ENCODE data around the gene PLXDC1.

PLXDC1 gene

DNA sequence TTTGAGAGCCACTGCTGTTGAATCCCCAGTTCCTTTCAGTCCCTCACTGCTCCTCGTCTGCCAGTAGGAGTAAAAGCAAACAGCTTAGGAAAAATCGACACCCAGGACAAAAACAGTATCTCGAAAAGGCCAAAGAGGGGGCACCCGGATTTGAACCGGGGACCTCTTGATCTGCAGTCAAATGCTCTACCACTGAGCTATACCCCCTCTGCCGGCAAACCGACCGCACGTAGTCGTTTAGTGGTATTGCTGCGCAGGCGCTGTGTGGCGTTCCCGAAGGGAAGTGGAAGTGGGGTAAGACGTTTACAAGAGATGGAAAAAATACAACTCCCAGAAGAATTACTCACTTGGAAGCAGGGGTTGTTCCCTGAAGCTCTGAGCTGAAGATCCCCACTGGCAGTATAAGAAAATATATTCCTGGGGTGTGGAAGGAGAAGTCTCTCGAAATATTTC, 2.2 kb upstream of the PLXDC1 start:
- POLR2A ChIA-PET, result interaction anchor here (0.5 to 4.3 kb wide), 22 partner anchors 11 to 973 kb away, joined by 3 to 42 read pairs (median 4); partner anchors contain the start of genes CWC25, LASP1, RPL19 and RPL23
- no peaks in the 10 kb centered on the region for H3K36me3 ChIP-seq (ENCODE audit: control insufficient read depth in 2 of 2, insufficient read depth in 1 of 2, low read length in 2 of 2)
- H3K4me3 ChIP-seq (ENCODE audit: low read depth, low read length), result peak overlapping the region; percentile 62
- H3K9me3 ChIP-seq (ENCODE audit: control insufficient read depth, insufficient read depth, low read depth, low read length), result no peaks in the 10 kb centered on the region
- H3K4me1 ChIP-seq (ENCODE audit: control insufficient read depth, insufficient read depth, low read length), result peaks cover 3% of the 10 kb centered on the region
- H3K27ac ChIP-seq (ENCODE audit: extremely low read depth, low read depth, low read length), result peak overlapping the region; percentile 79
- CTCF ChIA-PET, result interaction anchor here (0.5 to 12.4 kb wide), 74 partner anchors 9 to 1533 kb away, joined by 3 to 266 read pairs (median 5); partner anchors contain the start of genes ARL5C, LASP1, PIP4K2B and PSMB3
- TF ChIP-seq ZNF221 (tag by site-specific recombination; IDR thresholded peaks at IDR 0.05; ENCODE audit: borderline replicate concordance), result 0 out of 2 replicates have a peak, but pooled peaks have one; percentile 49
- peak; percentile 58; the same call in 1 of the 2 replicates for TF ChIP-seq YY1 (tag by site-specific recombination; IDR thresholded peaks at IDR 0.05)
- no peak for TF ChIP-seq ZNF776 (tag by site-specific recombination; IDR thresholded peaks at IDR 0.05; ENCODE audit: borderline replicate concordance)
- no peak for TF ChIP-seq ZNF354C (tag by site-specific recombination; IDR thresholded peaks at IDR 0.05; ENCODE audit: borderline replicate concordance, low read depth)
- 0 out of 2 replicates have a peak, but pooled peaks have one; percentile 6 for TF ChIP-seq ZBTB1 (tag by site-specific recombination; IDR thresholded peaks at IDR 0.05)
- TF ChIP-seq KLF10 (tag by site-specific recombination; IDR thresholded peaks at IDR 0.05), result peak; percentile 54; the same call in 1 of the 2 replicates
- TF ChIP-seq IKZF3 (tag by site-specific recombination; IDR thresholded peaks at IDR 0.05), result peak; percentile 89
- TF ChIP-seq ZNF302 (tag by site-specific recombination; IDR thresholded peaks at IDR 0.05; ENCODE audit: low read depth), result no peak
- TF ChIP-seq ZNF76 (tag by site-specific recombination; IDR thresholded peaks at IDR 0.05; ENCODE audit: borderline replicate concordance, low read depth), result peak; percentile 37; the same call in 1 of the 2 replicates
- TF ChIP-seq ZNF146 (tag by site-specific recombination; IDR thresholded peaks at IDR 0.05), result peak; percentile 42; the same call in 1 of the 2 replicates
- peak; percentile 74; the same call in 1 of the 2 replicates for TF ChIP-seq ZNF184 (tag by site-specific recombination; IDR thresholded peaks at IDR 0.05)
- 0 out of 2 replicates have a peak, but pooled peaks have one; percentile 13 for TF ChIP-seq ZNF341 (tag by site-specific recombination; IDR thresholded peaks at IDR 0.05; ENCODE audit: low read depth)
- TF ChIP-seq, protein P1, sequence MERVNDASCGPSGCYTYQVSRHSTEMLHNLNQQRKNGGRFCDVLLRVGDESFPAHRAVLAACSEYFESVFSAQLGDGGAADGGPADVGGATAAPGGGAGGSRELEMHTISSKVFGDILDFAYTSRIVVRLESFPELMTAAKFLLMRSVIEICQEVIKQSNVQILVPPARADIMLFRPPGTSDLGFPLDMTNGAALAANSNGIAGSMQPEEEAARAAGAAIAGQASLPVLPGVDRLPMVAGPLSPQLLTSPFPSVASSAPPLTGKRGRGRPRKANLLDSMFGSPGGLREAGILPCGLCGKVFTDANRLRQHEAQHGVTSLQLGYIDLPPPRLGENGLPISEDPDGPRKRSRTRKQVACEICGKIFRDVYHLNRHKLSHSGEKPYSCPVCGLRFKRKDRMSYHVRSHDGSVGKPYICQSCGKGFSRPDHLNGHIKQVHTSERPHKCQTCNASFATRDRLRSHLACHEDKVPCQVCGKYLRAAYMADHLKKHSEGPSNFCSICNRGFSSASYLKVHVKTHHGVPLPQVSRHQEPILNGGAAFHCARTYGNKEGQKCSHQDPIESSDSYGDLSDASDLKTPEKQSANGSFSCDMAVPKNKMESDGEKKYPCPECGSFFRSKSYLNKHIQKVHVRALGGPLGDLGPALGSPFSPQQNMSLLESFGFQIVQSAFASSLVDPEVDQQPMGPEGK (tag by site-specific recombination; IDR thresholded peaks at IDR 0.05), result no peak
- no peak for TF ChIP-seq ZNF560 (tag by site-specific recombination; IDR thresholded peaks at IDR 0.05; ENCODE audit: borderline replicate concordance)
- TF ChIP-seq, protein P2, sequence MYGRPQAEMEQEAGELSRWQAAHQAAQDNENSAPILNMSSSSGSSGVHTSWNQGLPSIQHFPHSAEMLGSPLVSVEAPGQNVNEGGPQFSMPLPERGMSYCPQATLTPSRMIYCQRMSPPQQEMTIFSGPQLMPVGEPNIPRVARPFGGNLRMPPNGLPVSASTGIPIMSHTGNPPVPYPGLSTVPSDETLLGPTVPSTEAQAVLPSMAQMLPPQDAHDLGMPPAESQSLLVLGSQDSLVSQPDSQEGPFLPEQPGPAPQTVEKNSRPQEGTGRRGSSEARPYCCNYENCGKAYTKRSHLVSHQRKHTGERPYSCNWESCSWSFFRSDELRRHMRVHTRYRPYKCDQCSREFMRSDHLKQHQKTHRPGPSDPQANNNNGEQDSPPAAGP (tag by site-specific recombination; IDR thresholded peaks at IDR 0.05), result peak; percentile 66; the same call in 1 of the 2 replicates
- peak; percentile 54 for TF ChIP-seq KLF16 (tag by site-specific recombination; IDR thresholded peaks at IDR 0.05)
- no peak for TF ChIP-seq ZNF600 (tag by site-specific recombination; IDR thresholded peaks at IDR 0.05)
- TF ChIP-seq, protein P3, sequence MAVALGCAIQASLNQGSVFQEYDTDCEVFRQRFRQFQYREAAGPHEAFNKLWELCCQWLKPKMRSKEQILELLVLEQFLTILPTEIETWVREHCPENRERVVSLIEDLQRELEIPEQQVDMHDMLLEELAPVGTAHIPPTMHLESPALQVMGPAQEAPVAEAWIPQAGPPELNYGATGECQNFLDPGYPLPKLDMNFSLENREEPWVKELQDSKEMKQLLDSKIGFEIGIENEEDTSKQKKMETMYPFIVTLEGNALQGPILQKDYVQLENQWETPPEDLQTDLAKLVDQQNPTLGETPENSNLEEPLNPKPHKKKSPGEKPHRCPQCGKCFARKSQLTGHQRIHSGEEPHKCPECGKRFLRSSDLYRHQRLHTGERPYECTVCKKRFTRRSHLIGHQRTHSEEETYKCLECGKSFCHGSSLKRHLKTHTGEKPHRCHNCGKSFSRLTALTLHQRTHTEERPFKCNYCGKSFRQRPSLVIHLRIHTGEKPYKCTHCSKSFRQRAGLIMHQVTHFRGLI (tag by site-specific recombination; IDR thresholded peaks at IDR 0.05), result peak; percentile 41; the same call in 1 of the 2 replicates
- TF ChIP-seq ZNF768 (tag by site-specific recombination; IDR thresholded peaks at IDR 0.05), result 0 out of 2 replicates have a peak, but pooled peaks have one; percentile 35
- TF ChIP-seq ZNF391 (tag by site-specific recombination; IDR thresholded peaks at IDR 0.05; ENCODE audit: borderline replicate concordance, low read depth), result 0 out of 2 replicates have a peak, but pooled peaks have one; percentile 14
- TF ChIP-seq, protein P4, sequence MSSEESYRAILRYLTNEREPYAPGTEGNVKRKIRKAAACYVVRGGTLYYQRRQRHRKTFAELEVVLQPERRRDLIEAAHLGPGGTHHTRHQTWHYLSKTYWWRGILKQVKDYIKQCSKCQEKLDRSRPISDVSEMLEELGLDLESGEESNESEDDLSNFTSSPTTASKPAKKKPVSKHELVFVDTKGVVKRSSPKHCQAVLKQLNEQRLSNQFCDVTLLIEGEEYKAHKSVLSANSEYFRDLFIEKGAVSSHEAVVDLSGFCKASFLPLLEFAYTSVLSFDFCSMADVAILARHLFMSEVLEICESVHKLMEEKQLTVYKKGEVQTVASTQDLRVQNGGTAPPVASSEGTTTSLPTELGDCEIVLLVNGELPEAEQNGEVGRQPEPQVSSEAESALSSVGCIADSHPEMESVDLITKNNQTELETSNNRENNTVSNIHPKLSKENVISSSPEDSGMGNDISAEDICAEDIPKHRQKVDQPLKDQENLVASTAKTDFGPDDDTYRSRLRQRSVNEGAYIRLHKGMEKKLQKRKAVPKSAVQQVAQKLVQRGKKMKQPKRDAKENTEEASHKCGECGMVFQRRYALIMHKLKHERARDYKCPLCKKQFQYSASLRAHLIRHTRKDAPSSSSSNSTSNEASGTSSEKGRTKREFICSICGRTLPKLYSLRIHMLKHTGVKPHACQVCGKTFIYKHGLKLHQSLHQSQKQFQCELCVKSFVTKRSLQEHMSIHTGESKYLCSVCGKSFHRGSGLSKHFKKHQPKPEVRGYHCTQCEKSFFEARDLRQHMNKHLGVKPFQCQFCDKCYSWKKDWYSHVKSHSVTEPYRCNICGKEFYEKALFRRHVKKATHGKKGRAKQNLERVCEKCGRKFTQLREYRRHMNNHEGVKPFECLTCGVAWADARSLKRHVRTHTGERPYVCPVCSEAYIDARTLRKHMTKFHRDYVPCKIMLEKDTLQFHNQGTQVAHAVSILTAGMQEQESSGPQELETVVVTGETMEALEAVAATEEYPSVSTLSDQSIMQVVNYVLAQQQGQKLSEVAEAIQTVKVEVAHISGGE (tag by site-specific recombination; conservative IDR thresholded peaks at IDR 0.05; ENCODE audit: low read depth), result 0 out of 2 replicates have a peak, but pooled peaks have one; percentile 9
- peak; percentile 98 for TF ChIP-seq ZNF660 (tag by site-specific recombination; IDR thresholded peaks at IDR 0.05)
- TF ChIP-seq ZSCAN30 (tag by site-specific recombination; IDR thresholded peaks at IDR 0.05), result peak; percentile 92
- TF ChIP-seq MZF1 (tag by site-specific recombination; IDR thresholded peaks at IDR 0.05; ENCODE audit: borderline replicate concordance), result peak; percentile 11; the same call in 1 of the 2 replicates
- TF ChIP-seq SP3 (tag by site-specific recombination; IDR thresholded peaks at IDR 0.05), result peak; percentile 19; the same call in 1 of the 2 replicates
- 0 out of 2 replicates have a peak, but pooled peaks have one; percentile 9 for TF ChIP-seq ZNF664 (tag by site-specific recombination; IDR thresholded peaks at IDR 0.05)
- peak; percentile 96 for TF ChIP-seq ZNF561 (tag by site-specific recombination; IDR thresholded peaks at IDR 0.05; ENCODE audit: borderline replicate concordance)
- TF ChIP-seq, protein P5, sequence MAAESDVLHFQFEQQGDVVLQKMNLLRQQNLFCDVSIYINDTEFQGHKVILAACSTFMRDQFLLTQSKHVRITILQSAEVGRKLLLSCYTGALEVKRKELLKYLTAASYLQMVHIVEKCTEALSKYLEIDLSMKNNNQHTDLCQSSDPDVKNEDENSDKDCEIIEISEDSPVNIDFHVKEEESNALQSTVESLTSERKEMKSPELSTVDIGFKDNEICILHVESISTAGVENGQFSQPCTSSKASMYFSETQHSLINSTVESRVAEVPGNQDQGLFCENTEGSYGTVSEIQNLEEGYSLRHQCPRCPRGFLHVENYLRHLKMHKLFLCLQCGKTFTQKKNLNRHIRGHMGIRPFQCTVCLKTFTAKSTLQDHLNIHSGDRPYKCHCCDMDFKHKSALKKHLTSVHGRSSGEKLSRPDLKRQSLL (tag by site-specific recombination; IDR thresholded peaks at IDR 0.05), result peak; percentile 52; the same call in 1 of the 2 replicates
